HG03457 (cell line): ENCODE measurements around the gene NKX1-1.

Source experiments
- ATAC-seq: cut with Tn5 transposase; IDR thresholded peaks from one replicate; pipeline ENCODE4 v1.9.1; 2021; ENCODE audit warnings: moderate number of reproducible peaks; ENCODE audit not compliant: unreplicated experiment

Gene NKX1-1

DNA sequence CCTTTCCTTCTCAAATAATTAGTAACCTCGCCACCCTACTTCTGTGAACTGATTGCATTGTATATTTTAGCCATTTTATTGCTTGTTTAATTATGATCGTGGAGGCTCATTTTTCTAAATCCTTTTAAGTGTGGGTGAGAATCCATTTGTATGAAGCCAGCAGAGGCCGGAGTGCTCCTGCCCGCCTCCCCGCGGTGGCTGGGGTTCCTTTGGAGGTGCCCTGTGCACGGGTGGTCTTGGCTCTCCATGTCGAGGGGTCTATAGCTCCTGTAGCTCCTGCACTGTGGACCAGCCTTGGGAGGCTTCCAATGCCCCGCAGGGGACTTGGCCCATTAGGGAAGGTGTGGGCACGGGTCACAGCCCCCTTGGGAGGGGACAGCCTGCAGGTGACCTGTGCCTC lies 44.2 kb downstream of the NKX1-1 start:
- ATAC-seq = no peak

GRCh38 chr4:1361431-1361830 lies 44.8 kb downstream of the NKX1-1 start:
- ATAC-seq = no peak

- ATAC-seq = no peak
Observed at GRCh38 chr4:1360423-1361283, 45.6 kb downstream of the NKX1-1 start.

DNA sequence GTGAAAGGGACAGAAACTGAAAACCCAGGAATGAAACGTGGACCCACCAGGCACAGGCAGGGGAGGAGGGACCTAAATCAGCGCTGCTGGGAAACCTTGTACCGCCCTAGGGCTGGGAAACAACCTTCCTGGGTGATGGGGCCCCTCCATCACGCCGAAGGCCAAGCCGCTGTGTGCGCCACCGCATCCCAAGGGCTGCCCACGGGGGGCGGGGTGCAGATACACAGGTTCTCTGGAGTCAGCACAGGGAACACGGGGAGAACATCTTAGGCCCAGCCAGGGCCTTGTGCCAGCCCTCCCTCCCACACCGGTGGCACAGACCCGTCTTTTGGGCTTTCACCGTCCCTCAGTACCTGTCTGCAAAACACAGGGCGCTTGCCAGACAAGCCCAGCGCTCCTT lies 46.3 kb downstream of the NKX1-1 start:
- no peak for ATAC-seq

GRCh38 chr4:1359144-1359501 lies 47.1 kb downstream of the NKX1-1 start:
- no peak for ATAC-seq

- no peak for ATAC-seq
Observed at GRCh38 chr4:1358421-1359143, 47.7 kb downstream of the NKX1-1 start.

DNA sequence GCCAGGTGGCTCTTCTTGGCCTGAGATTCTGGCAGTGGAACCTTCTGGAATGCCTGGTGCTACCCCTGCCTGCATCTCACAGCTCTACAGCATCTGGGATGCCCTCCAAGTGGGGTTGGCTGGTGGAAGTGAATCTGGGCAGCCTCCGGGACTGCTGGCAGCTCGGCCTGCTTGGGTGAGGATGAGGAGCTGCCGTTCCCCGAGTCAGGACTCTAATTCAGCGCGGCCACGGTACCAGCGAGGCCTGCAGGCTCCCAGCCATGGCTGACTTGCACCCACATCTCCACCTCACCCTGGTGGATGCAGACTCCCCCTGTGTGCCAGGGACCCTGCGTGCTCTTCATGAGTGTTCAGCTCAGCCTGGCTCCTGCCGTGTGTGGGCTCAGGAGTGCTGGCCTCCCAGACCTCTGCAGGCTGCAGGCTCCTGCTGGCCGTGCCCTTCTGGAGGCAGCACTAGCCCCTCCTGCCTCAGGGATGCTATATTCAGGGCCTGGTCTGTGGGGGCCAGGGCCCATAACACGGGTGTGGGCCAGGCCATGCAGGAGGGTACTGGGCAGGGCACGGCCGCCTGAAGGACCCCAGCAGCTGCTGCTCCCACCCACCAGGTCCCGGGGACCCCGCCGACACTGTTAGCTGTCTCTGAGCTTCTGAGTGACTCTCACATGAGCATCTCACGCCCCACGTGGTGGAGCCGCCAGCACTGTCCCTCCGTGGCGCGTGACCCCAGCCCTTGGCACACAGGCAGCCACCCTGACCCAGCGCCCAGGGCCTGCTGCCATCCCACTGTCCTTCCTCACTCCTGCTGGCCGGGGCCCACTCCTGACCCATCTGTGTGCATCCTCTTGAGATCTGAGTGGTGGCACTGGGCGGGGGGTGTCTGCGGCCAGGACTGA lies 48.6 kb downstream of the NKX1-1 start:
- no peak for ATAC-seq

GRCh38 chr4:1356181-1356998 lies 49.9 kb downstream of the NKX1-1 start:
- ATAC-seq = no peak

- no peak for ATAC-seq
Observed at GRCh38 chr4:1355378-1355777, 50.9 kb downstream of the NKX1-1 start.

GRCh38 chr4:1354983-1355275 lies 51.3 kb downstream of the NKX1-1 start:
- ATAC-seq = no peak

DNA sequence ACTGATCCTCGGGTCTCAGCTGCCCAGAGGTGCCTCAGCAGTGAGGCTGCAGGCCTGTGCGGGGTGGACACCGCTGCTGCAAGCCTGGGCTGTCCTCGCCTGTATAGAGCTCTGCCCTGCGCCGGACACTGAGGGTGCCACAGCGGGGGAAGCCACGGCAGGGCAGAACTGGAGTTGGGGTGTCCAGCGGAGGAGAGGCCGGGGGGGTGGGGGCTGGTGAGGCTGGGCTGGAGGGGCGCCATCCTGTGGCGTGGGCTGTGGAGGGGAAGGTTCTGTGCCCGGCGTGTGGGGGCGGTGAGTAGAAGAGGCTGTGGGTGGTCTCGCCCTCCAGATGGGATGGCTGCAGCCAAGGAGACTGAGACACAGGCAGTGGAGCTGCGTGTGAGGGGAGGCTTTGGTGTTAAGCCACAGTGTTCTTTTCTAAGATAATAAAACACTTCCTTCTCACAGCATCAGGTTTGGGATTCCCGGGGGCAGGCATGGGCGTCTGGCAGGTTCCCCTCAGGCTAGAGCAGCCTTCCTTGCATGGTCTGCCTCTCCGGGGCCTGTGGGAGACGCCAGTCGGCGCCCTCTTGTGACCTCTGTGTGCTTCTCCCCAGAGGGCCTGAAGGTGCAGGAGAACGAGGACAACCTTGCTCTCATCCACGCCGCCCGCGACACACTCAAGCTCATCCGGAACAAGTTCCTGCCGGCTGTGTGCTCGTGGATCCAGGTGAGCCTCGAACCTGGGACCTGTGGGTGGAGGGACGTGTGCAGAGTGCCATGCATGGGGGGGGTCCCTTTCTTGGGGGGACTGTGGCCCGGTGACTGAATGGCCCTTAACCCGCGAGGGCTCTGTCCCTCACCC lies 51.9 kb downstream of the NKX1-1 start:
- no peak for ATAC-seq

- ATAC-seq = no peak
Observed at GRCh38 chr4:1353186-1354055, 52.8 kb downstream of the NKX1-1 start.
